HG03103 (cell line): ENCODE data around the gene TOP1.

Source experiments
- ATAC-seq: cut with Tn5 transposase; IDR thresholded peaks from one replicate; pipeline ENCODE4 v1.9.1; 2021; ENCODE audit warnings: low read depth; ENCODE audit not compliant: unreplicated experiment

The TOP1 gene

GRCh38 chr20:41032271-41032670 is 3.6 kb downstream of the TOP1 start:
- no peak for ATAC-seq

GRCh38 chr20:41034239-41034638 is 5.6 kb downstream of the TOP1 start:
- no peak for ATAC-seq

- no peak for ATAC-seq
Observed at GRCh38 chr20:41035207-41035606, 6.6 kb downstream of the TOP1 start.

GRCh38 chr20:41037179-41037578 is 8.6 kb downstream of the TOP1 start:
- no peak for ATAC-seq

- no peak for ATAC-seq
Observed at GRCh38 chr20:41038149-41038877, 9.7 kb downstream of the TOP1 start.

GRCh38 chr20:41038878-41039404 is 10.3 kb downstream of the TOP1 start:
- no peak for ATAC-seq

GRCh38 chr20:41040855-41041254 is 12.2 kb downstream of the TOP1 start:
- ATAC-seq = no peak

- ATAC-seq = no peak
Observed at GRCh38 chr20:41041693-41042092, 13.1 kb downstream of the TOP1 start.

GRCh38 chr20:41044409-41045062 is 15.9 kb downstream of the TOP1 start:
- ATAC-seq = no peak

GRCh38 chr20:41045671-41046070 is 17.0 kb downstream of the TOP1 start:
- ATAC-seq = no peak

GRCh38 chr20:41046716-41047115 is 18.1 kb downstream of the TOP1 start:
- ATAC-seq = no peak

- no peak for ATAC-seq
Observed at GRCh38 chr20:41047279-41047974, 18.8 kb downstream of the TOP1 start.

GRCh38 chr20:41047975-41048305 is 19.3 kb downstream of the TOP1 start:
- no peak for ATAC-seq

- no peak for ATAC-seq
Observed at GRCh38 chr20:41048461-41049301, 20.1 kb downstream of the TOP1 start.

- ATAC-seq = no peak
Observed at GRCh38 chr20:41049451-41049850, 20.8 kb downstream of the TOP1 start.

- no peak for ATAC-seq
Observed at GRCh38 chr20:41050361-41051008, 21.9 kb downstream of the TOP1 start.

GRCh38 chr20:41051009-41051825 is 22.6 kb downstream of the TOP1 start:
- ATAC-seq = no peak

GRCh38 chr20:41052742-41053419 is 24.3 kb downstream of the TOP1 start:
- ATAC-seq = no peak
